Type B pancreatic cell (in vitro differentiated cells): ENCODE data around the gene ZNF462. TPM values are rescaled to one million over a fixed set of nuclear protein-coding genes. Genes with fewer than 3 reads are reported as not detected.

Source experiments
- DNase-seq: peaks from one replicate; pipeline ENCODE4 v3.0.0; 2021; ENCODE audit warnings: mixed read lengths; ENCODE audit not compliant: unreplicated experiment; ENCODE audit errors: extremely low spot score
- H3K27ac Mint-ChIP-seq: 2 replicates; pipeline ENCODE4 v1.8.0; 2021; ENCODE audit warnings: mild to moderate bottlenecking, mixed read lengths
- H3K27me3 Mint-ChIP-seq: 2 replicates; pipeline ENCODE4 v1.8.0; 2021; ENCODE audit warnings: mixed read lengths
- H3K36me3 Mint-ChIP-seq: 2 replicates; pipeline ENCODE4 v1.8.0; 2021; ENCODE audit warnings: mixed read lengths
- H3K4me1 Mint-ChIP-seq: one replicate; pipeline ENCODE4 v1.8.0; 2021; ENCODE audit warnings: mixed read lengths; ENCODE audit not compliant: unreplicated experiment
- H3K4me3 Mint-ChIP-seq: 2 replicates; pipeline ENCODE4 v1.8.0; 2021; ENCODE audit warnings: mild to moderate bottlenecking, mixed read lengths
- H3K9me3 Mint-ChIP-seq: 2 replicates; pipeline ENCODE4 v1.8.0; 2021; ENCODE audit warnings: mixed read lengths
- CTCF ChIP-seq: fragments of 200-600 bp; sonication (generic); conservative IDR thresholded peaks from 2 replicates; pipeline ENCODE4 v1.5.0; 2021; ENCODE audit warnings: antibody characterized with exemption, mild to moderate bottlenecking
- total RNA-seq: library from RNA; stranded (reverse); gene quantifications from 2 replicates; pipeline ENCODE4 v1.2.1, GENCODE V29; 2021; ENCODE audit warnings: low replicate concordance

The ZNF462 gene
- total RNA-seq, 1 donor from 2014 or later, result 124 TPM

GRCh38 chr9:106963684-106964083 is 100.7 kb downstream of the ZNF462 start:
- no peak overlapping the region for H3K4me3 Mint-ChIP-seq
- H3K36me3 Mint-ChIP-seq, result peaks cover 59% of the 10 kb centered on the region
- no peak for TF ChIP-seq CTCF
- no peaks in the 10 kb centered on the region for H3K27me3 Mint-ChIP-seq
- H3K9me3 Mint-ChIP-seq, result no peaks in the 10 kb centered on the region
- H3K27ac Mint-ChIP-seq, result no peak overlapping the region
- H3K4me1 Mint-ChIP-seq, result peaks cover 15% of the 10 kb centered on the region
- no peak for DNase-seq

- H3K36me3 Mint-ChIP-seq, result peaks cover 58% of the 10 kb centered on the region
- H3K27me3 Mint-ChIP-seq, result no peaks in the 10 kb centered on the region
Measured at GRCh38 chr9:106964329-106964728, 101.4 kb downstream of the ZNF462 start.

GRCh38 chr9:106964822-106965525 is 102.0 kb downstream of the ZNF462 start:
- no peaks in the 10 kb centered on the region for H3K27me3 Mint-ChIP-seq
- no peak for DNase-seq
- no peak overlapping the region for H3K27ac Mint-ChIP-seq
- H3K36me3 Mint-ChIP-seq, result peaks cover 63% of the 10 kb centered on the region
- TF ChIP-seq CTCF, result no peak
- peaks cover 24% of the 10 kb centered on the region for H3K4me1 Mint-ChIP-seq
- H3K9me3 Mint-ChIP-seq, result no peaks in the 10 kb centered on the region
- H3K4me3 Mint-ChIP-seq, result no peak overlapping the region

More at GRCh38 chr9:106964329-106964728, 101.4 kb downstream of the ZNF462 start:
- no peak overlapping the region for H3K27ac Mint-ChIP-seq
- peaks cover 17% of the 10 kb centered on the region for H3K4me1 Mint-ChIP-seq
- no peaks in the 10 kb centered on the region for H3K9me3 Mint-ChIP-seq
- no peak for DNase-seq
- H3K4me3 Mint-ChIP-seq, result no peak overlapping the region
- no peak for TF ChIP-seq CTCF

- H3K36me3 Mint-ChIP-seq, result peaks cover 49% of the 10 kb centered on the region
- no peak for DNase-seq
- H3K4me1 Mint-ChIP-seq, result peaks cover 29% of the 10 kb centered on the region
- H3K4me3 Mint-ChIP-seq, result no peak overlapping the region
- no peak for TF ChIP-seq CTCF
- H3K9me3 Mint-ChIP-seq, result no peaks in the 10 kb centered on the region
- H3K27me3 Mint-ChIP-seq, result no peaks in the 10 kb centered on the region
- no peak overlapping the region for H3K27ac Mint-ChIP-seq
Measured at GRCh38 chr9:106966481-106966880, 103.5 kb downstream of the ZNF462 start.

GRCh38 chr9:106969696-106970095 is 106.7 kb downstream of the ZNF462 start:
- Mint-ChIP-seq H3K9me3 (no peaks in the 10 kb centered on the region), H3K36me3 (peaks cover 51% of the 10 kb centered on the region)

More at GRCh38 chr9:106969696-106970095, 106.7 kb downstream of the ZNF462 start:
- TF ChIP-seq CTCF, result no peak
- H3K4me3 Mint-ChIP-seq, result no peak overlapping the region
- H3K4me1 Mint-ChIP-seq, result peaks cover 24% of the 10 kb centered on the region
- no peak for DNase-seq
- H3K27me3 Mint-ChIP-seq, result no peaks in the 10 kb centered on the region
- peak overlapping the region; percentile 65 for H3K27ac Mint-ChIP-seq
